OCI-LY7 (cell line): Measurements from ENCODE around the gene ARHGAP26.

ENCODE experiments used
- CTCF ChIP-seq: fragments of 200-600 bp; sonication (generic); conservative IDR thresholded peaks from 2 replicates; pipeline ENCODE4 v1.5.1; 2014; ENCODE audit warnings: mild to moderate bottlenecking, antibody characterized with exemption, low read length, moderate library complexity, mixed read lengths
- EZH2phosphoT487 ChIP-seq: fragments of 200-600 bp; sonication (generic); IDR thresholded peaks from 2 replicates; pipeline ENCODE4 v1.6.1; 2018; ENCODE audit warnings: low read depth, borderline replicate concordance, mild to moderate bottlenecking, mixed run types, antibody characterized with exemption, low read length, moderate library complexity, mixed read lengths

GRCh38 chr5:143271431-143271830, 501.3 kb downstream of the ARHGAP26 start:
- TF ChIP-seq CTCF (no peak), EZH2phosphoT487 (no peak)
